CD4-positive, alpha-beta T cell treated with Interleukin-21 for 1 hour (primary cell): ENCODE results near the gene SHMT2.

ENCODE experiments used
- DNase-seq: peaks from one replicate; pipeline ENCODE4 v3.0.0-alpha.2; 2020

Gene SHMT2

GRCh38 chr12:57198329-57198728 is 31.2 kb upstream of the SHMT2 start:
- DNase-seq, result no peak

DNA sequence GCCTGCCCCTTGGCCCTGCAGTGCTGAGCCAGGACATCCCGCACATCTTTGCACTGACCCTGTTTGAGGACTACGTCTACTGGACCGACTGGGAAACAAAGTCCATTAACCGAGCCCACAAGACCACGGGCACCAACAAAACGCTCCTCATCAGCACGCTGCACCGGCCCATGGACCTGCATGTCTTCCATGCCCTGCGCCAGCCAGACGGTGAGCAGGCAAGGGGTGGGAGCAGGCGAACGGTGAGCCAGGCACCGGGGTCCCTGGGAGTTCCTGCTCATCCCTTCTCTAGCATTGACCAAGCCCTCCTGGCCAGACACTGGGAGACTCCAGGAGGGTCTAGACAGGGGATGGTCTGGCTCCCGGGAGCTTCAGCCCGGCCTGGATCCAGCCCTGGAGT is 30.3 kb upstream of the SHMT2 start:
- no peak for DNase-seq

- DNase-seq, result no peak
These were observed 29.0 kb upstream of the SHMT2 start for GRCh38 chr12:57200497-57200896.

- no peak for DNase-seq
These were observed 28.3 kb upstream of the SHMT2 start for GRCh38 chr12:57201219-57201618.

- DNase-seq, result no peak
These were observed 27.9 kb upstream of the SHMT2 start for GRCh38 chr12:57201631-57202030.

DNA sequence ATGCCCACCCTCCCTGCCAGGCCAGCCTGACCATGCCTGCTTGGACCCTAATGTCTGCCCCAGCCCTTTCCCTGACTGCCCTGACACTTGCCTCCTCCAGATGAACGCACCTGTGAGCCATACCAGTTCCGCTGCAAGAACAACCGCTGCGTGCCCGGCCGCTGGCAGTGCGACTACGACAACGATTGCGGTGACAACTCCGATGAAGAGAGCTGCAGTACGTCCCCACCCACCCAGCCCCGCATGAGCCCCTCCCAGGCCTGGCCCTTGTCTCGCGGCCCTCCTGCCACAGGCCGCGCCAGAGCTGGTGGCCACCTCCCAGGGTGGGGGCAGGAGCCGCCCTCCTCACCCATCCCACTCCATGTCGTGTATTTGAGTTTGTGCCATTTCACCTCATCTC is 27.2 kb upstream of the SHMT2 start:
- DNase-seq, result no peak

DNA sequence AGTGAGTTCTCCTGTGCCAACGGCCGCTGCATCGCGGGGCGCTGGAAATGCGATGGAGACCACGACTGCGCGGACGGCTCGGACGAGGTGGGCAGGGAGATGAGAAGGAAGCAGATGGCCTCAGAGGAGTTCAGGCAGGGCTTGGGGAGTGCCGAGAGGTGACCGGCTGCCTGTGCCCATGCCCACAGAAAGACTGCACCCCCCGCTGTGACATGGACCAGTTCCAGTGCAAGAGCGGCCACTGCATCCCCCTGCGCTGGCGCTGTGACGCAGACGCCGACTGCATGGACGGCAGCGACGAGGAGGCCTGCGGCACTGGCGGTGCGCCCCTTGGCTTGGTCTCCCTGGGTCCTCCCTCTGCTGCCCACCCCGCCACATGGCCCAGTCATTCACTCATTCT is 26.3 kb upstream of the SHMT2 start:
- DNase-seq, result no peak

GRCh38 chr12:57203791-57204190 is 25.7 kb upstream of the SHMT2 start:
- no peak for DNase-seq

GRCh38 chr12:57204454-57204853 is 25.1 kb upstream of the SHMT2 start:
- DNase-seq, result no peak

DNA sequence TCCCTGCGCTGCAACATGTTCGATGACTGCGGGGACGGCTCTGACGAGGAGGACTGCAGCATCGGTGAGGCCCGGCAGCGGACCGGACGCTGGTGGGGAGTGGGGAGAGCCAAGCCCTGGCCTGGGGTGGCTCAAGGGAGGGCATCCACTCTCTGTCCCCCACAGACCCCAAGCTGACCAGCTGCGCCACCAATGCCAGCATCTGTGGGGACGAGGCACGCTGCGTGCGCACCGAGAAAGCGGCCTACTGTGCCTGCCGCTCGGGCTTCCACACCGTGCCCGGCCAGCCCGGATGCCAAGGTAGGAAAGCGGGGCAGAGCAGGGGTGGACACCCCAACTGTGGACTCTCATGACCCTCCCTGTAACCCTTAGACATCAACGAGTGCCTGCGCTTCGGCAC is 24.3 kb upstream of the SHMT2 start:
- DNase-seq, result no peak

- DNase-seq, result no peak
These were observed 23.6 kb upstream of the SHMT2 start for GRCh38 chr12:57205931-57206330.

- DNase-seq, result no peak
These were observed 21.5 kb upstream of the SHMT2 start for GRCh38 chr12:57207731-57208630.

DNA sequence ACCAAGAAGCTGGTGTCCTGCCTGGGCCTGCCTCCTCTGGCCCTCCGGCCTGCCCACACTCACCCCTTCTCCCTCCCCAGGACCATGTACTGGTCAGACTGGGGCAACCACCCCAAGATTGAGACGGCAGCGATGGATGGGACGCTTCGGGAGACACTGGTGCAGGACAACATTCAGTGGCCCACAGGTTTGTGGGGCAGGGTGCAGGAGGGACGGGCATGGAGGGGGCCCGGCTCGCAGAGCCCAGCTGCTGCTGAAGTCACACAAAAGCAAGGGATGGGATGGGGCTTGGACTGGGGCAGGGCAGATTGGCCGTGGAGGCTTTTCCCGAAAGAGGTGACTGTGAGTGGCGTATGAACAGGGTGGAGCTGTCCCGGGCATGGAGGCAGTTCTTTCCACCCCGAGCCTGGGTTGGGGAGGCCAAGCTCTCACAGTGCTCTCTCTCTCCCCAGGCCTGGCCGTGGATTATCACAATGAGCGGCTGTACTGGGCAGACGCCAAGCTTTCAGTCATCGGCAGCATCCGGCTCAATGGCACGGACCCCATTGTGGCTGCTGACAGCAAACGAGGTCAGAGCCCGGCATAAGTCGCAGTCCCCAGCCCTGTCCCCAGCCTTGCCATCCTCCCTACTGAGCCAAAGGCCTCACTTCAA is 20.8 kb upstream of the SHMT2 start:
- DNase-seq, result no peak

DNA sequence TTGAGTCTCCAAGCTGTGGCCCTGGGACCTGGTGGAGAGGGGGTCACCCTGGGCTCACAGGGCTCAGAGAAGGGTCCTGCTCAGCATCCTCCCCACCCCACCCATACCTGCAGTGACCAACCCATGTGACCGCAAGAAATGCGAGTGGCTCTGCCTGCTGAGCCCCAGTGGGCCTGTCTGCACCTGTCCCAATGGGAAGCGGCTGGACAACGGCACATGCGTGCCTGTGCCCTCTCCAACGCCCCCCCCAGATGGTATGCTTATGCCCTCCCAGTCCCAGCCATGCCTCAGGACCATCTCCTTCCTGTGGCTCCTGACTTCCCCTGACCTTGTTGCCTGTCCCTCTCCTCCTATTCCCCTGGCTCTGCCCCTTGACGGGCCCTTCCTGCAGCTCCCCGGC is 19.6 kb upstream of the SHMT2 start:
- DNase-seq, result no peak

GRCh38 chr12:57210461-57210860 is 19.1 kb upstream of the SHMT2 start:
- no peak for DNase-seq

GRCh38 chr12:57210926-57211692 is 18.4 kb upstream of the SHMT2 start:
- DNase-seq, result no peak

GRCh38 chr12:57211791-57212700 is 17.5 kb upstream of the SHMT2 start:
- DNase-seq, result no peak

DNA sequence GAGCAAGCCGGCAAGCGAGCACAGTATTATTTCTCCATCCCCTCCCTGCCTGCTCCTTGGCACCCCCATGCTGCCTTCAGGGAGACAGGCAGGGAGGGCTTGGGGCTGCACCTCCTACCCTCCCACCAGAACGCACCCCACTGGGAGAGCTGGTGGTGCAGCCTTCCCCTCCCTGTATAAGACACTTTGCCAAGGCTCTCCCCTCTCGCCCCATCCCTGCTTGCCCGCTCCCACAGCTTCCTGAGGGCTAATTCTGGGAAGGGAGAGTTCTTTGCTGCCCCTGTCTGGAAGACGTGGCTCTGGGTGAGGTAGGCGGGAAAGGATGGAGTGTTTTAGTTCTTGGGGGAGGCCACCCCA is 16.8 kb upstream of the SHMT2 start:
- no peak for DNase-seq

DNA sequence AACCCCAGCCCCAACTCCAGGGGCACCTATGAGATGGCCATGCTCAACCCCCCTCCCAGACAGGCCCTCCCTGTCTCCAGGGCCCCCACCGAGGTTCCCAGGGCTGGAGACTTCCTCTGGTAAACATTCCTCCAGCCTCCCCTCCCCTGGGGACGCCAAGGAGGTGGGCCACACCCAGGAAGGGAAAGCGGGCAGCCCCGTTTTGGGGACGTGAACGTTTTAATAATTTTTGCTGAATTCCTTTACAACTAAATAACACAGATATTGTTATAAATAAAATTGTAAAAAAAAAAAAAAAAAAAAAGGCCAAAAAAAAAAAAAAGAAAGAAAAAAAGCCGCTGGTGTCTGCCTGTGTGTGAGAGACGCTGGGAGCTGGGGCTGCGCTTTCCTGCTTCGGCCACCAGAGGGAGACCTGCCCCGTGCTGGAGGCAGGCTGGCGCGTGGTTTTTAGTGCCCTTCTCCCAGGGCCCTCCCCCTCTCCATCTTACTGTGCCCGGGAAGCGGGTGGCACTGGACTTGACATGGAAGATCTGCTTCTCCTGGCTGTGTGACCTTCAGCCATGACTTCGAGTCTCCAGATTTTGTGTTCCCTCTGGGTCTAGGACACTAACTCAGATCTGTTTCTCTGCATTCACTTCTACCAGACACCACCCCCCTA is 16.3 kb upstream of the SHMT2 start:
- peak; percentile 87 for DNase-seq

GRCh38 chr12:57213763-57214397 is 15.6 kb upstream of the SHMT2 start:
- no peak for DNase-seq

DNA sequence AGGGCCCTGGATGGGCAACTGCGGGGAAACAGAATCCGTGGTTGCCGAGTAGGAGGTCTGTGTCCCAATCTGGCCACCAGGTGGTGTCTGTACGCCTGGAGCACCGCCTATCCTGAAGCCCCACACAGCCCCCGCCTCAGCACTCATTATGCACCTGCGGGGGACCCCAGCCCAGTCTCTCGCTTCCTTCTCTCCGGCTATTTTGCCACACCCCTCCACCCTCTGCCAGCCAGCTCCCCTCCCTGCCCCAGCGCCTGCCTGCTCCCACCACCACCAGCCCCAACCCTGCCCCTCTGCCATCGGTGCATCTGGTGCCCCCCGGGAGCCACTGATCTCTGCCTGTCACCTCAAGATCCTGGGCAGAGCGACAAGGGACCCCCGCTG is 15.1 kb upstream of the SHMT2 start:
- peak; percentile 71 for DNase-seq

DNA sequence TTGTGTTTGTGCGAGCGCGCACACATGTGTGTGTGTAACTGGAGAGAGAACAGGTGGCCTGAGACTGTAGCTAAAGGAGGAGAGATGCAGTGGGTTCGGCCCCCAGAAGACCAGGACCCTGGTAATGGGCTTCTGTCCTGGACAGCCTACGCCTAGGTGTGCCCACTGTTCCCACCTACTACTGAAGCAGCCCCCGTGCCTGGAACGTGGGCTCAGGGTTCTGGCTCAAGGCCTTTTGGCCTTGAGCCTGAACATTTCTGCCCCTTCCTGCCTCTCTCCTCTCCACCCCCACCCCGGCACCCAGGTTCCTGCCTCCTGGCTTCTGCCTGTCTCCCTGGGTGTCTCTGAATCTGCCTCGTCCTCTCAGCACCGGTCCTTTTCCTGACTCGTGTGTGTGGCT is 14.4 kb upstream of the SHMT2 start:
- no peak for DNase-seq
